H1 (cell line): Measurements from ENCODE around the gene GPR160. TPM values are rescaled to one million over a fixed set of nuclear protein-coding genes. Genes with fewer than 3 reads are reported as not detected.

Experiments
- CTCF ChIA-PET: fragments of 300-600 bp; sonication (Branson Sonifier 250); formaldehyde crosslinking; loops from one replicate; lab custom pipeline; 2021; ENCODE audit not compliant: partially characterized antibody; lab: Charles Lee
- POLR2A ChIA-PET: fragments of 300-600 bp; sonication (Branson Sonifier 250); formaldehyde crosslinking; loops from one replicate; lab custom pipeline; 2021; ENCODE audit warnings: inconsistent platforms; ENCODE audit not compliant: partially characterized antibody; lab: Charles Lee
- DNase-seq, 2 experiments: peaks; one replicate each; pipeline versions ENCODE4 v3.0.0 to v3.0.0-alpha.2; 2010 to 2022; ENCODE audit warnings: low spot score in 2 of 2, low read depth in 1 of 2, mixed read lengths in 1 of 2
- FAIRE-seq: peaks from 2 replicates; lab custom pipeline; 2011; peaks lifted over from hg19 to GRCh38; lab: Jason Lieb, UNC
- H2AFZ ChIP-seq: 2 replicates; pipeline ENCODE4 v1.8.1; 2012; ENCODE audit warnings: low read length, inconsistent platforms
- H2AK5ac ChIP-seq: 2 replicates; pipeline ENCODE4 v1.6.1; 2013; ENCODE audit warnings: low read depth, low read length
- H2BK120ac ChIP-seq: replicated peaks from 2 replicates; pipeline ENCODE3; 2013; ENCODE audit warnings: low read depth, low read length, inconsistent platforms
- H2BK12ac ChIP-seq: 2 replicates; pipeline ENCODE4 v1.6.1; 2013; ENCODE audit warnings: low read depth, low read length
- H2BK15ac ChIP-seq: 2 replicates; pipeline ENCODE4 v1.6.1; 2013; ENCODE audit warnings: low read length
- H2BK20ac ChIP-seq: 2 replicates; pipeline ENCODE4 v1.6.1; 2013; ENCODE audit warnings: low read length
- H2BK5ac ChIP-seq: 2 replicates; pipeline ENCODE4 v1.6.1; 2013; ENCODE audit warnings: low read depth, low read length
- H3K14ac ChIP-seq: 2 replicates; pipeline ENCODE4 v1.6.1; 2013; ENCODE audit warnings: inconsistent platforms; ENCODE audit not compliant: insufficient read length
- H3K18ac ChIP-seq: 2 replicates; pipeline ENCODE4 v1.6.1; 2013; ENCODE audit warnings: low read length; ENCODE audit errors: extremely low read depth
- H3K23ac ChIP-seq: 2 replicates; pipeline ENCODE4 v1.6.1; 2013; ENCODE audit warnings: inconsistent platforms; ENCODE audit not compliant: insufficient read length
- H3K23me2 ChIP-seq: 2 replicates; pipeline ENCODE4 v1.6.1; 2013; ENCODE audit warnings: low read depth, low read length
- H3K27ac ChIP-seq: 2 replicates; pipeline ENCODE4 v1.6.1; 2011; ENCODE audit warnings: low read depth, low read length, inconsistent platforms
- H3K27me3 ChIP-seq, 4 experiments: replicated peaks in 1 of 4; 1 replicate in 1 of 4; 2 replicates in 3 of 4; pipeline versions ENCODE4 v1.6.1 to v1.8.1; 2011 to 2013; ENCODE audit warnings: low read length in 3 of 4, mild to moderate bottlenecking in 3 of 4, inconsistent platforms in 2 of 4, mixed read lengths in 2 of 4, moderate library complexity in 1 of 4; ENCODE audit not compliant: control insufficient read depth in 3 of 4, insufficient read depth in 3 of 4; ENCODE audit errors: extremely low read depth in 1 of 4
- H3K36me3 ChIP-seq, 4 experiments: 2 replicates each; pipeline versions ENCODE4 v1.6.1 to v1.8.1; 2011 to 2013; ENCODE audit warnings: mild to moderate bottlenecking in 4 of 4, low read length in 3 of 4, moderate library complexity in 2 of 4, control low read depth in 1 of 4, inconsistent platforms in 1 of 4; ENCODE audit not compliant: insufficient read depth in 4 of 4, control insufficient read depth in 2 of 4
- H3K4ac ChIP-seq: replicated peaks from 2 replicates; pipeline ENCODE3; 2013; ENCODE audit warnings: low read length, low read depth, mixed read lengths, inconsistent platforms; ENCODE audit not compliant: insufficient read length
- H3K4me1 ChIP-seq, 4 experiments: replicated peaks in 1 of 4; 1 replicate in 1 of 4; 2 replicates in 3 of 4; pipeline versions ENCODE4 v1.6.1 to v1.8.1; 2011 to 2013; ENCODE audit warnings: low read length in 3 of 4, inconsistent platforms in 2 of 4, mixed read lengths in 1 of 4; ENCODE audit not compliant: insufficient read depth in 4 of 4, control insufficient read depth in 3 of 4
- H3K4me2 ChIP-seq, 2 experiments: 2 replicates each; pipeline versions ENCODE4 v1.6.1 to v1.8.1; 2011 to 2013; ENCODE audit warnings: low read depth in 2 of 2, low read length in 2 of 2, control low read depth in 1 of 2, inconsistent platforms in 1 of 2, mild to moderate bottlenecking in 1 of 2; ENCODE audit not compliant: insufficient read depth in 1 of 2
- H3K4me3 ChIP-seq, 4 experiments: fragments of 200-600, 300-600 bp in 1 of 4; sonication (generic), shearing (Covaris generic), sonication (Bioruptor Twin) in 1 of 4; 2 replicates each; pipeline versions ENCODE4 v1.5.1 to v1.8.1; 2011 to 2016; ENCODE audit warnings: low read length in 4 of 4, low read depth in 3 of 4, control low read depth in 2 of 4, inconsistent platforms in 2 of 4, mild to moderate bottlenecking in 2 of 4, mixed read lengths in 1 of 4, moderate library complexity in 1 of 4; ENCODE audit not compliant: insufficient read depth in 2 of 4; ENCODE audit errors: extremely low read depth in 1 of 4
- H3K56ac ChIP-seq: replicated peaks from 2 replicates; pipeline ENCODE3; 2013; ENCODE audit warnings: low read depth, mild to moderate bottlenecking, mixed read lengths, low read length, inconsistent platforms; ENCODE audit not compliant: insufficient read length
- H3K79me1 ChIP-seq: 2 replicates; pipeline ENCODE4 v1.6.1; 2013; ENCODE audit warnings: low read depth, low read length, control low read depth
- H3K79me2 ChIP-seq, 2 experiments: 2 replicates each; pipeline versions ENCODE4 v1.6.1 to v1.8.1; 2012 to 2013; ENCODE audit warnings: low read length in 2 of 2, mild to moderate bottlenecking in 2 of 2, inconsistent platforms in 1 of 2; ENCODE audit not compliant: insufficient read depth in 2 of 2, control insufficient read depth in 1 of 2
- H3K9ac ChIP-seq, 4 experiments: replicated peaks in 1 of 4; 1 replicate in 1 of 4; 2 replicates in 3 of 4; pipeline versions ENCODE4 v1.6.1 to v1.8.1; 2011 to 2013; ENCODE audit warnings: low read depth in 3 of 4, low read length in 3 of 4, control low read depth in 2 of 4, mild to moderate bottlenecking in 2 of 4, moderate library complexity in 2 of 4, inconsistent platforms in 1 of 4; ENCODE audit errors: extremely low read depth in 1 of 4
- H3K9me3 ChIP-seq, 2 experiments: 2 replicates each; pipeline versions ENCODE4 v1.6.1 to v1.8.1; 2012 to 2013; ENCODE audit warnings: mild to moderate bottlenecking in 2 of 2, moderate library complexity in 2 of 2, control low read depth in 1 of 2, inconsistent platforms in 1 of 2, low read depth in 1 of 2, low read length in 1 of 2, mixed read lengths in 1 of 2; ENCODE audit not compliant: insufficient read depth in 2 of 2
- H4K20me1 ChIP-seq, 2 experiments: replicated peaks in 1 of 2; 2 replicates each; pipeline versions ENCODE3 to v1.8.1; 2011 to 2013; ENCODE audit warnings: inconsistent platforms in 2 of 2, low read length in 2 of 2, mild to moderate bottlenecking in 1 of 2; ENCODE audit not compliant: insufficient read depth in 2 of 2, control insufficient read depth in 1 of 2
- H4K5ac ChIP-seq: 2 replicates; pipeline ENCODE4 v1.6.1; 2013; ENCODE audit warnings: low read length, low read depth, mixed read lengths, inconsistent platforms; ENCODE audit not compliant: insufficient read length
- H4K8ac ChIP-seq: 2 replicates; pipeline ENCODE4 v1.8.0; 2013; ENCODE audit warnings: mild to moderate bottlenecking, moderate library complexity, low read length, inconsistent platforms; ENCODE audit not compliant: insufficient read depth; ENCODE audit errors: extremely low read depth
- H4K91ac ChIP-seq: replicated peaks from 2 replicates; pipeline ENCODE3; 2013; ENCODE audit warnings: low read length, mixed read lengths, inconsistent platforms; ENCODE audit not compliant: insufficient read length
- BRCA1 ChIP-seq: IDR thresholded peaks from 2 replicates; pipeline ENCODE4 v1.6.1; 2012; ENCODE audit warnings: low read depth, low read length, improper control_type of control experiment
- SRF ChIP-seq: IDR thresholded peaks from 2 replicates; pipeline ENCODE4 v1.6.1; 2011; ENCODE audit warnings: mild to moderate bottlenecking, low read depth, low read length, moderate library complexity
- TAF7 ChIP-seq: optimal IDR thresholded peaks from 2 replicates; pipeline ENCODE3; 2011; ENCODE audit warnings: low read depth, mild to moderate bottlenecking, inconsistent platforms, low read length, moderate library complexity, borderline replicate concordance
- whole genome bisulfite sequencing, 2 experiments: shearing (Covaris generic) in 1 of 2; methylation state at CpG; one replicate each; pipeline versions ENCODE4 v1.1.6 to v1.1.7; 2013 to 2015; ENCODE audit warnings: low lambda C conversion rate in 2 of 2, mixed read lengths in 2 of 2, inconsistent platforms in 1 of 2, low coverage in 1 of 2, missing lambda C conversion rate in 1 of 2; ENCODE audit not compliant: insufficient replicate concordance in 2 of 2, insufficient coverage in 1 of 2, insufficient read length in 1 of 2; ENCODE audit errors: extremely low coverage in 1 of 2, missing lambda C conversion rate in 1 of 2; 5-methylcytosine and 5-hydroxymethylcytosine counted together
- polyA plus RNA-seq, 7 experiments: library from polyadenylated mRNA; depleted of rRNA in 3 of 7; stranded (reverse) in 5 of 7; unstranded in 2 of 7; fragments of >200 nt in 5 of 7; fragments of 200-250 nt in 2 of 7; gene quantifications; 1 replicate in 5 of 7; 2 replicates in 1 of 7; 4 replicates in 1 of 7; pipeline versions ENCODE4 v1.2.1 to v1.2.3, GENCODE V29; 2011 to 2013; ENCODE audit warnings: missing spikeins in 2 of 7, mixed read lengths in 2 of 7
- total RNA-seq: library from RNA; stranded (reverse); fragmentation: NEBNext Ultra II Directional; extraction: Animal tissue kit (Norgen Biotek cat#: 25700); gene quantifications from 2 replicates; pipeline ENCODE4 v1.2.1, GENCODE V29; 2021

GPR160 gene
- total and polyA plus RNA-seq, 2 of the 8 experiments (the other 6 are each of a cell fraction or from before 2014, with no cell fraction given): 14.3 to 16.6 TPM

DNA sequence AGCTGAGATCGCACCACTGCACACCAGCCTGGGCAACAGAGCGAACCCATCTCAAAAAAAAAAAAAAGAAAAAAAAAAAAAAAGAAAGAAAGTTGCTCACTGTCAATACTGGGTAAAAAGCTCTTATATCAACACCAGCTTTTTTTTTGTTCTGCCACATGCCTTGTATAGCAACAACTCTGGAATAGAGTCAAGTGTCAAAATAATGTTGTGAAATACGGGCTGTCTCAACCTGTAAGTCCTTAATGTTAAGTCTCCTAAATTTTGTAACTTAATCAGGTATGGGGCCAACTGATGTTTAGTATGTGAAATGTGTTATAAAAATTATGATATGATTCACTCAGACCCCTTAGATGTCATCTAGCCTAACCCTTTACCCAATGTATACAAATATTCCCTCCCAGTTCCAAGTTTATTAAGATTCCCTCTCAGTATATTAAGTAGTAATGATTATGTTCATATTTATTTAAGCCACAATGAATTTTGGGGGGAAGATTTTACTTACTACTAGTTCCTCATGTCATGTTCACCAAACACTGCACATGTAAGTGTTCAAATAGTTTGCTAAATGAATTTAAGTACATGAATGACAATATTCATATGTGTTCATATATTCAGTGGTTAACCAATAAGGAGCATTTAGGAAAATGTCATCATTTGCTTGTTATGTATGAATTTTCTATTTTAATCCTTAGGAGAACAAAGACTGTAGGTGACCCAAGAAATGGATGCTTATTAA lies 52.2 kb downstream of the GPR160 start:
- POLR2A ChIA-PET: interaction anchor here (0.6 kb wide), 1 partner anchor 27 kb away, joined by 3 read pairs; no protein-coding TSS in a partner anchor
- no peaks in the 10 kb centered on the region for H3K79me1 ChIP-seq
- no peak for FAIRE-seq
- TF ChIP-seq BRCA1: no peak
- TF ChIP-seq TAF7: no peak
- no peak for TF ChIP-seq SRF

More for the DNA sequence above, 52.2 kb downstream of the GPR160 start:
- Histone ChIP-seq H3K23ac (no peak overlapping the region), H3K4me3 (no peak overlapping the region), H3K23me2 (no peaks in the 10 kb centered on the region), H2BK120ac (no peak overlapping the region), H3K4ac (no peak overlapping the region), H4K20me1 (no peaks in the 10 kb centered on the region), H3K27me3 (no peaks in the 10 kb centered on the region), H4K8ac (no peak overlapping the region), H4K5ac (no peak overlapping the region), H3K9ac (no peak overlapping the region), H2BK20ac (no peak overlapping the region), H3K9me3 (no peaks in the 10 kb centered on the region), H2BK15ac (no peak overlapping the region), H2BK12ac (no peak overlapping the region), H3K27ac (no peak overlapping the region), H3K79me2 (no peaks in the 10 kb centered on the region), H2AFZ (no peak overlapping the region), H4K91ac (no peak overlapping the region), H2AK5ac (no peak overlapping the region), H2BK5ac (no peak overlapping the region), H3K18ac (no peak overlapping the region), H3K56ac (no peak overlapping the region), H3K4me1 (no peaks in the 10 kb centered on the region), H3K14ac (no peak overlapping the region), H3K4me2 (no peak overlapping the region), H3K36me3 (peaks cover 0 to 27% (median 7%) of the 10 kb centered on the region in 4 experiments; a peak in 2 of 8 replicates)
- 100% methylated on average over 1 of the region's 3 CpGs; no CpG with 5 or more reads in 1 of the 2 experiments for WGBS, 2 experiments
- no peak for DNase-seq
- CTCF ChIA-PET: interaction anchor here (0.8 to 1.5 kb wide), 4 partner anchors 11 to 159 kb away, joined by 3 to 8 read pairs (median 4); no protein-coding TSS in a partner anchor
